ENCODE results near the gene COL27A1. TPM values are rescaled to one million over a fixed set of nuclear protein-coding genes. Genes with fewer than 3 reads are reported as not detected.

Gene COL27A1
- total RNA-seq, 1 experiment from 2014 or later: 12.0 TPM

GRCh38 chr9:114114364-114114763 is 41.0 kb upstream of the COL27A1 start:
- Histone ChIP-seq H3K9ac (ENCODE audit: low read length) (no peak overlapping the region), H3K9me2 (ENCODE audit: insufficient read depth) (no peaks in the 10 kb centered on the region), H3K36me3 (ENCODE audit: control insufficient read depth in 1 of 2, insufficient read depth in 2 of 2, low read length in 2 of 2) (no peaks in the 10 kb centered on the region), H3K27me3 (ENCODE audit: insufficient read depth, low read length) (peaks cover 18% of the 10 kb centered on the region; the same call in 1 of the 2 replicates), H3K9me3 (ENCODE audit: control insufficient read depth in 1 of 2, insufficient read depth in 1 of 2, low read depth in 1 of 2, low read length in 2 of 2) (no peaks in the 10 kb centered on the region), H3K79me2 (ENCODE audit: insufficient read depth, low read length) (no peaks in the 10 kb centered on the region), H3K4me2 (ENCODE audit: low read length) (no peak overlapping the region), H2AFZ (ENCODE audit: low read depth, low read length, poor library complexity, severe bottlenecking) (no peak overlapping the region), H3K4me3 (replicated peaks in 1 of 2; ENCODE audit: low read depth in 1 of 2, low read length in 2 of 2) (no peak overlapping the region), H3K4me1 (ENCODE audit: control insufficient read depth in 1 of 2, insufficient read depth in 2 of 2, low read length in 2 of 2) (no peaks in the 10 kb centered on the region), H3K27ac (ENCODE audit: low read depth, low read length) (no peak overlapping the region), H4K20me1 (ENCODE audit: insufficient read depth) (no peaks in the 10 kb centered on the region)
- no peak for DNase-seq (ENCODE audit: low read depth, low spot score)
- POLR2A ChIA-PET: no interaction called here
- BruUV-seq (replicated peaks): no TSS peak
- intact Hi-C loops (cut with micrococcal nuclease): no loop called here
- RAD21 ChIA-PET (ENCODE audit: low non-redundant PET in 1 of 2, low total read pairs in 2 of 2, uncharacterized antibody in 2 of 2, unreplicated experiment in 2 of 2): no interaction called here
- ATAC-seq: no peak
- TF ChIP-seq CBX3 (IDR thresholded peaks at IDR 0.05; ENCODE audit: low read depth): no peak
- TF ChIP-seq CEBPB (IDR thresholded peaks at IDR 0.05; ENCODE audit: low read depth): no peak
- TF ChIP-seq SIN3A (IDR thresholded peaks at IDR 0.05; ENCODE audit: low read depth): no peak
- no peak for TF ChIP-seq ATF3 (IDR thresholded peaks at IDR 0.05)
- no peak for TF ChIP-seq ELF1 (IDR thresholded peaks at IDR 0.05; ENCODE audit: borderline replicate concordance, low read depth)
- TF ChIP-seq EGR1 (IDR thresholded peaks at IDR 0.05; ENCODE audit: low read depth): no peak
- no peak for TF ChIP-seq RAD21 (IDR thresholded peaks at IDR 0.05; ENCODE audit: low read depth)
- TF ChIP-seq POLR2A (IDR thresholded peaks at IDR 0.05; ENCODE audit: borderline replicate concordance, extremely low read depth, insufficient read depth, insufficient read length): no peak
- CTCF ChIA-PET: no interaction called here

DNA sequence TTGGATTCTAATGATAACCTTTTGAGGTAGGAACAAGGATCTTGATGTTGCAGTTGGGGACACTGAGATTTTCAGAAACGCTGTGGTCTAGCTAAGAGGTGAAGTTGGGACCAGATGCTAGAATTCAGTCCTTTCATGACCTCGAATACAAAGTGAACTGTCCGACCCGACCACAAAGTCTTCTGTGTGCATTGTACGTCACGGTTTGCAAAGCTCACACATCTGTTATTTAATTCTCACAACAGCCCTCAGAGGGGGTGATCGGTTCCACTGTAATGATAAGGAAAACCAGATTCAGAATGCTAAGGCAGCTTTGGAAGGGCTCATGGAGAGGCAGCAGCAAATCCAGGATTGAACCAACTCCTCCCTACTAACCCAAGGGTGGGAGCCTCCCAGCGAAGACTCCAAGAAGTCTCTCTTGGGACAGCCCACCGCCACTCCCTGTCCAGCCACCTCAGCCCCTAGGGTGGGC is 39.6 kb upstream of the COL27A1 start:
- ChIA-PET POLR2A (no interaction called here), RAD21 (ENCODE audit: low non-redundant PET in 1 of 2, low total read pairs in 2 of 2, uncharacterized antibody in 2 of 2, unreplicated experiment in 2 of 2) (no interaction called here)
- H3K27me3 ChIP-seq (ENCODE audit: insufficient read depth, low read length): peaks cover 23% of the 10 kb centered on the region; the same call in 1 of the 2 replicates
- TF ChIP-seq SRF (IDR thresholded peaks at IDR 0.05; ENCODE audit: low read depth) (no peak), ZBTB33 (IDR thresholded peaks at IDR 0.05; ENCODE audit: extremely low read depth, insufficient replicate concordance, low read length) (no peak), CBX3 (IDR thresholded peaks at IDR 0.05; ENCODE audit: low read depth) (no peak), SIN3A (IDR thresholded peaks at IDR 0.05; ENCODE audit: low read depth) (no peak), TCF7L2 (IDR thresholded peaks at IDR 0.05; ENCODE audit: borderline replicate concordance, extremely low read depth, insufficient read depth, insufficient read length) (no peak), ZNF274 (IDR thresholded peaks at IDR 0.05; ENCODE audit: low read depth, low read length) (no peak), JUND (IDR thresholded peaks at IDR 0.05) (no peak)
- TF ChIP-seq, protein P1, sequence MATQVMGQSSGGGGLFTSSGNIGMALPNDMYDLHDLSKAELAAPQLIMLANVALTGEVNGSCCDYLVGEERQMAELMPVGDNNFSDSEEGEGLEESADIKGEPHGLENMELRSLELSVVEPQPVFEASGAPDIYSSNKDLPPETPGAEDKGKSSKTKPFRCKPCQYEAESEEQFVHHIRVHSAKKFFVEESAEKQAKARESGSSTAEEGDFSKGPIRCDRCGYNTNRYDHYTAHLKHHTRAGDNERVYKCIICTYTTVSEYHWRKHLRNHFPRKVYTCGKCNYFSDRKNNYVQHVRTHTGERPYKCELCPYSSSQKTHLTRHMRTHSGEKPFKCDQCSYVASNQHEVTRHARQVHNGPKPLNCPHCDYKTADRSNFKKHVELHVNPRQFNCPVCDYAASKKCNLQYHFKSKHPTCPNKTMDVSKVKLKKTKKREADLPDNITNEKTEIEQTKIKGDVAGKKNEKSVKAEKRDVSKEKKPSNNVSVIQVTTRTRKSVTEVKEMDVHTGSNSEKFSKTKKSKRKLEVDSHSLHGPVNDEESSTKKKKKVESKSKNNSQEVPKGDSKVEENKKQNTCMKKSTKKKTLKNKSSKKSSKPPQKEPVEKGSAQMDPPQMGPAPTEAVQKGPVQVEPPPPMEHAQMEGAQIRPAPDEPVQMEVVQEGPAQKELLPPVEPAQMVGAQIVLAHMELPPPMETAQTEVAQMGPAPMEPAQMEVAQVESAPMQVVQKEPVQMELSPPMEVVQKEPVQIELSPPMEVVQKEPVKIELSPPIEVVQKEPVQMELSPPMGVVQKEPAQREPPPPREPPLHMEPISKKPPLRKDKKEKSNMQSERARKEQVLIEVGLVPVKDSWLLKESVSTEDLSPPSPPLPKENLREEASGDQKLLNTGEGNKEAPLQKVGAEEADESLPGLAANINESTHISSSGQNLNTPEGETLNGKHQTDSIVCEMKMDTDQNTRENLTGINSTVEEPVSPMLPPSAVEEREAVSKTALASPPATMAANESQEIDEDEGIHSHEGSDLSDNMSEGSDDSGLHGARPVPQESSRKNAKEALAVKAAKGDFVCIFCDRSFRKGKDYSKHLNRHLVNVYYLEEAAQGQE (IDR thresholded peaks at IDR 0.05; ENCODE audit: low read depth): no peak

More for the DNA sequence above, 39.6 kb upstream of the COL27A1 start:
- Histone ChIP-seq H3K27ac (ENCODE audit: low read depth, low read length) (no peak overlapping the region), H2AFZ (ENCODE audit: low read depth, low read length, poor library complexity, severe bottlenecking) (no peak overlapping the region), H4K20me1 (ENCODE audit: insufficient read depth) (no peaks in the 10 kb centered on the region), H3K9me2 (ENCODE audit: insufficient read depth) (no peaks in the 10 kb centered on the region), H3K79me2 (ENCODE audit: insufficient read depth, low read length) (no peaks in the 10 kb centered on the region), H3K9me3 (ENCODE audit: control insufficient read depth in 1 of 2, insufficient read depth in 1 of 2, low read depth in 1 of 2, low read length in 2 of 2) (no peaks in the 10 kb centered on the region), H3K36me3 (ENCODE audit: control insufficient read depth in 1 of 2, insufficient read depth in 2 of 2, low read length in 2 of 2) (no peaks in the 10 kb centered on the region), H3K9ac (ENCODE audit: low read length) (no peak overlapping the region), H3K4me3 (replicated peaks in 1 of 2; ENCODE audit: low read depth in 1 of 2, low read length in 2 of 2) (no peak overlapping the region), H3K4me1 (ENCODE audit: control insufficient read depth in 1 of 2, insufficient read depth in 2 of 2, low read length in 2 of 2) (no peaks in the 10 kb centered on the region), H3K4me2 (ENCODE audit: low read length) (no peak overlapping the region)
- BruUV-seq (replicated peaks): no TSS peak
- intact Hi-C loops (cut with micrococcal nuclease): no loop called here
- CTCF ChIA-PET: no interaction called here
- DNase-seq (ENCODE audit: low read depth, low spot score): no peak
- no peak for ATAC-seq

All from HCT116 (cell line).